ENCODE measurements around the gene CTF1.
A peak's percentile ranks its signal among the peaks of the same experiment; 100 is the strongest.

CTF1 gene

DNA sequence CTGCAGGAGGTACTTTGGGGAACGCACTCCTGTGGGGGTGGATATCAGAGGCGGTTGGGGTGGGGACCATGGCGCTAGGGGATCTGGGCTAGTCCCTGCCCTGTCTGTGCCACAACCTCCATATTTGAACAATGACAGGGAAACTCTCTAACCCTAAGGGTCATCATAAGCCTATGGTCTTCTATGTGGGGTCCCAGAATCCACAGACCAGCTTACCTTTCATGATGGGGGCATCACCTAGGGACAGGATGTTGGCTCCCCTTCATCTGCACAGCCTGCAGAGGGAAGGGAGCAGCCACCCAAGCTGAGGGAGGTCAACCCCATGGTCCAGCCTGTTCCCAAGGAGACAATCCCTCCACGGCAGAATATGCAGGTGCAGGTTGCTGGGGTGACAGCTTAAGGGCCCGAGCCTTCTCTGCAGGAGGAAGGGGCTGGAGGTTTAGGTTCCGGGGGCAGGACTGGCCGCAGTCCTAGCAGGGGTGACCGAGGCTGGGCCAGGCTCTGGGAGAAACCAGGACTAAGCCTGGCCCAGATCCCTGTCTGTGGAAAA is 54.2 kb downstream of the CTF1 start:
- no peaks in the 10 kb centered on the region for H3K9me3 ChIP-seq (ENCODE audit: insufficient read depth, low read depth, low read length)
- H3K9ac ChIP-seq (ENCODE audit: low read depth, low read length, poor library complexity, severe bottlenecking), result peak overlapping the region; percentile 99
- peaks cover 3% of the 10 kb centered on the region for H4K20me1 ChIP-seq (ENCODE audit: insufficient read depth, low read length, poor library complexity, severe bottlenecking)
- H3K9me2 ChIP-seq (replicated peaks; ENCODE audit: low read depth, low read length), result no peaks in the 10 kb centered on the region
- peaks cover 23% of the 10 kb centered on the region for H3K79me2 ChIP-seq (ENCODE audit: insufficient read depth, low read length)
- H3K4me1 ChIP-seq (ENCODE audit: insufficient read depth, low read length, poor library complexity, severe bottlenecking), result peaks cover 25% of the 10 kb centered on the region
- H3F3A ChIP-seq (ENCODE audit: low read depth), result 0 out of 2 replicates have a peak, but pooled peaks cover 6% of the 10 kb centered on the region
- H3K36me3 ChIP-seq (ENCODE audit: insufficient read depth, low read length), result peaks cover 4% of the 10 kb centered on the region; the same call in 1 of the 2 replicates
- H2AFZ ChIP-seq (ENCODE audit: low read length), result no peak overlapping the region
- no peak for TF ChIP-seq EZH2phosphoT487 (IDR thresholded peaks at IDR 0.05; ENCODE audit: borderline replicate concordance)
- TF ChIP-seq, protein P1, sequence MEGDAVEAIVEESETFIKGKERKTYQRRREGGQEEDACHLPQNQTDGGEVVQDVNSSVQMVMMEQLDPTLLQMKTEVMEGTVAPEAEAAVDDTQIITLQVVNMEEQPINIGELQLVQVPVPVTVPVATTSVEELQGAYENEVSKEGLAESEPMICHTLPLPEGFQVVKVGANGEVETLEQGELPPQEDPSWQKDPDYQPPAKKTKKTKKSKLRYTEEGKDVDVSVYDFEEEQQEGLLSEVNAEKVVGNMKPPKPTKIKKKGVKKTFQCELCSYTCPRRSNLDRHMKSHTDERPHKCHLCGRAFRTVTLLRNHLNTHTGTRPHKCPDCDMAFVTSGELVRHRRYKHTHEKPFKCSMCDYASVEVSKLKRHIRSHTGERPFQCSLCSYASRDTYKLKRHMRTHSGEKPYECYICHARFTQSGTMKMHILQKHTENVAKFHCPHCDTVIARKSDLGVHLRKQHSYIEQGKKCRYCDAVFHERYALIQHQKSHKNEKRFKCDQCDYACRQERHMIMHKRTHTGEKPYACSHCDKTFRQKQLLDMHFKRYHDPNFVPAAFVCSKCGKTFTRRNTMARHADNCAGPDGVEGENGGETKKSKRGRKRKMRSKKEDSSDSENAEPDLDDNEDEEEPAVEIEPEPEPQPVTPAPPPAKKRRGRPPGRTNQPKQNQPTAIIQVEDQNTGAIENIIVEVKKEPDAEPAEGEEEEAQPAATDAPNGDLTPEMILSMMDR (conservative IDR thresholded peaks at IDR 0.05; ENCODE audit: low read length), result no peak
- peaks cover 7% of the 10 kb centered on the region for H3K27me3 ChIP-seq (ENCODE audit: insufficient read depth, low read length, poor library complexity, severe bottlenecking)
- peak overlapping the region; percentile 90 for H3K4me3 ChIP-seq (ENCODE audit: low read length, poor library complexity, severe bottlenecking)
- peak overlapping the region; percentile 84 for H3K4me2 ChIP-seq (ENCODE audit: low read depth, low read length, poor library complexity, severe bottlenecking)

DNA sequence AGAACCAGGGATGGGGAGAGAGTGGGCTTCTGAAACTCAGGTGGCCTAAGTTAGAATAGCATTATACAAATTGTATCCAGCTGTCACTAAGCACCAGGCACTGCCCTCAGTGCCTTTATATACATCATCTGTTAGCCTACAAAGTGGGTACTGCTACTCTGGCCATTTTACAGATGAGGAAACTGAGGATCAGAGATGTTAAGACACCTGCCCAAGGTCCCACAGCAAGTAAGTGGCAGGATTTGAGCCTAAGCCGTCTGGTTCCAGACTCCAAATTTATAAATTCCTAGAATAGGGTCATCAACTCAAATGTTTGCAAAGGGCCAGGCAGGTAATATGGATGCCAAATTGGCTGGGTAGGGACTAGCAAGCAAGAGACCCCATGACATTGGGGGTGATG is 54.8 kb downstream of the CTF1 start:
- H3K4me1 ChIP-seq (ENCODE audit: insufficient read depth, low read length, poor library complexity, severe bottlenecking), result peaks cover 25% of the 10 kb centered on the region
- peaks cover 7% of the 10 kb centered on the region for H3K27me3 ChIP-seq (ENCODE audit: insufficient read depth, low read length, poor library complexity, severe bottlenecking)
- H2AFZ ChIP-seq (ENCODE audit: low read length), result no peak overlapping the region
- H3K9me2 ChIP-seq (replicated peaks; ENCODE audit: low read depth, low read length), result no peaks in the 10 kb centered on the region
- H3K79me2 ChIP-seq (ENCODE audit: insufficient read depth, low read length), result peaks cover 23% of the 10 kb centered on the region
- H3K4me3 ChIP-seq (ENCODE audit: low read length, poor library complexity, severe bottlenecking), result peak overlapping the region; percentile 90
- H4K20me1 ChIP-seq (ENCODE audit: insufficient read depth, low read length, poor library complexity, severe bottlenecking), result peaks cover 3% of the 10 kb centered on the region
- peak overlapping the region; percentile 99 for H3K9ac ChIP-seq (ENCODE audit: low read depth, low read length, poor library complexity, severe bottlenecking)
- no peaks in the 10 kb centered on the region for H3K9me3 ChIP-seq (ENCODE audit: insufficient read depth, low read depth, low read length)
- H3F3A ChIP-seq (ENCODE audit: low read depth), result 0 out of 2 replicates have a peak, but pooled peaks cover 6% of the 10 kb centered on the region
- TF ChIP-seq, protein P1 (conservative IDR thresholded peaks at IDR 0.05; ENCODE audit: low read length), result no peak
- no peak for TF ChIP-seq EZH2phosphoT487 (IDR thresholded peaks at IDR 0.05; ENCODE audit: borderline replicate concordance)
- H3K36me3 ChIP-seq (ENCODE audit: insufficient read depth, low read length), result peaks cover 4% of the 10 kb centered on the region; the same call in 1 of the 2 replicates
- H3K4me2 ChIP-seq (ENCODE audit: low read depth, low read length, poor library complexity, severe bottlenecking), result peak overlapping the region; percentile 84

DNA sequence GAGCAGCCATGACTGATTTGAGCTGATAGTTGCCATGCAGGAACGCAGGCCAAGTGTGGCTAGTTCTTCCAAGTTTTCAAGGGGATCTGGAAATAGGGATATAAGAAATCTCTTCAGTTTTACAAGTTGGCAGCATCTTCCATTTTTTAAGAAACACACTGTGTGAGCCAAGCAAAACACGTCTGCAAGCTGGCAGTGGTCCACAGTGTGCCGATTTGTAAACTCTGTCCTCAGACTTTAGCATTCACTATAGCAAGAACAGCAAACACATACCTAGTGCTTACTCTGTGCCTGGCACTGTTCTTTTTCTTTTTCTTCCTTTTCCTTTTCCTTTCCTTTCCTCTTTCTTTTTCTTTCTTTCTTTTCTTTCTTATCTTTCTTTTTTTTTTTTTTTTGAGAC is 55.3 kb downstream of the CTF1 start:
- H3K4me3 ChIP-seq (ENCODE audit: low read length, poor library complexity, severe bottlenecking), result peak overlapping the region; percentile 90
- H3K79me2 ChIP-seq (ENCODE audit: insufficient read depth, low read length), result peaks cover 23% of the 10 kb centered on the region
- H3K36me3 ChIP-seq (ENCODE audit: insufficient read depth, low read length), result peaks cover 4% of the 10 kb centered on the region; the same call in 1 of the 2 replicates
- no peak overlapping the region for H2AFZ ChIP-seq (ENCODE audit: low read length)
- 0 out of 2 replicates have a peak, but pooled peaks cover 6% of the 10 kb centered on the region for H3F3A ChIP-seq (ENCODE audit: low read depth)
- H3K4me2 ChIP-seq (ENCODE audit: low read depth, low read length, poor library complexity, severe bottlenecking), result peak overlapping the region; percentile 84
- H3K9me2 ChIP-seq (replicated peaks; ENCODE audit: low read depth, low read length), result no peaks in the 10 kb centered on the region
- TF ChIP-seq, protein P1 (conservative IDR thresholded peaks at IDR 0.05; ENCODE audit: low read length), result no peak
- TF ChIP-seq EZH2phosphoT487 (IDR thresholded peaks at IDR 0.05; ENCODE audit: borderline replicate concordance), result no peak
- no peaks in the 10 kb centered on the region for H3K9me3 ChIP-seq (ENCODE audit: insufficient read depth, low read depth, low read length)
- H3K9ac ChIP-seq (ENCODE audit: low read depth, low read length, poor library complexity, severe bottlenecking), result peak overlapping the region; percentile 99
- H3K27me3 ChIP-seq (ENCODE audit: insufficient read depth, low read length, poor library complexity, severe bottlenecking), result peaks cover 7% of the 10 kb centered on the region
- H4K20me1 ChIP-seq (ENCODE audit: insufficient read depth, low read length, poor library complexity, severe bottlenecking), result peaks cover 3% of the 10 kb centered on the region
- H3K4me1 ChIP-seq (ENCODE audit: insufficient read depth, low read length, poor library complexity, severe bottlenecking), result peaks cover 30% of the 10 kb centered on the region

Data from Loucy (cell line).